DND-41 (cell line): ENCODE data around the gene DPP6.
"Not testable (repeated sequence)": the region's sequence is repeated elsewhere in the genome, so short reads cannot be mapped to it uniquely, and the experiment has no call there.

Source experiments
- CTCF ChIP-seq: IDR thresholded peaks from 2 replicates; pipeline ENCODE4 v1.5.1; 2012; ENCODE audit warnings: borderline replicate concordance, low read length, moderate library complexity, mild to moderate bottlenecking; ENCODE audit not compliant: poor library complexity, severe bottlenecking; ENCODE audit errors: extremely low read depth
- EZH2 ChIP-seq: IDR thresholded peaks from 3 replicates; pipeline ENCODE4 v1.6.1; 2012; ENCODE audit warnings: borderline replicate concordance, low read depth, mild to moderate bottlenecking, moderate library complexity, low read length, inconsistent platforms; ENCODE audit not compliant: severe bottlenecking

- not testable (repeated sequence) for TF ChIP-seq CTCF, EZH2
Measured at GRCh38 chr7:154009423-154009911, 42.7 kb upstream of the DPP6 start.
